ENCODE measurements around the gene SLC2A11.
"Not testable (repeated sequence)": the region's sequence is repeated elsewhere in the genome, so short reads cannot be mapped to it uniquely, and the experiment has no call there.

SLC2A11 gene

GRCh38 chr22:23913306-23913660 is 55.6 kb downstream of the SLC2A11 start:
- Mint-ChIP-seq H3K36me3 (no peaks in the 10 kb centered on the region), H3K4me3 (peak overlapping the region; percentile 96), H3K27ac (peak overlapping the region; percentile 97), H3K4me1 (peaks cover 12% of the 10 kb centered on the region), H3K9me3 (no peaks in the 10 kb centered on the region)
- DNase-seq (ENCODE audit: low spot score in 2 of 2) (no peak), ATAC-seq (peak; percentile 55)

GRCh38 chr22:23913661-23914353 is 56.1 kb downstream of the SLC2A11 start:
- Mint-ChIP-seq H3K4me3 (peak overlapping the region; percentile 96), H3K27ac (peak overlapping the region; percentile 97), H3K4me1 (peaks cover 12% of the 10 kb centered on the region), H3K9me3 (no peaks in the 10 kb centered on the region), H3K36me3 (no peaks in the 10 kb centered on the region)
- ATAC-seq (peak; percentile 99), DNase-seq (ENCODE audit: low spot score in 2 of 2) (peak; percentile 96 to 99)

GRCh38 chr22:23915290-23915689 is 57.6 kb downstream of the SLC2A11 start:
- DNase-seq (ENCODE audit: low spot score in 2 of 2) (no peak), ATAC-seq (no peak)
- H3K27ac Mint-ChIP-seq, result no peak overlapping the region
- H3K36me3 Mint-ChIP-seq, result no peaks in the 10 kb centered on the region
- no peaks in the 10 kb centered on the region for H3K9me3 Mint-ChIP-seq
- H3K4me3 Mint-ChIP-seq, result no peak overlapping the region
- H3K4me1 Mint-ChIP-seq, result peaks cover 12% of the 10 kb centered on the region

GRCh38 chr22:23920267-23920611 is 62.6 kb downstream of the SLC2A11 start:
- not testable (repeated sequence) for H3K27ac Mint-ChIP-seq; H3K9me3 Mint-ChIP-seq; H3K36me3 Mint-ChIP-seq; DNase-seq (ENCODE audit: low spot score in 2 of 2); ATAC-seq; H3K4me1 Mint-ChIP-seq; H3K4me3 Mint-ChIP-seq

GRCh38 chr22:23921586-23922201 is 64.0 kb downstream of the SLC2A11 start:
- H3K4me1 Mint-ChIP-seq; H3K4me3 Mint-ChIP-seq; H3K9me3 Mint-ChIP-seq; DNase-seq (ENCODE audit: low spot score in 2 of 2); ATAC-seq; H3K27ac Mint-ChIP-seq; H3K36me3 Mint-ChIP-seq: not testable (repeated sequence)

GRCh38 chr22:23922921-23923320 is 65.2 kb downstream of the SLC2A11 start:
- Mint-ChIP-seq H3K27ac (no peak overlapping the region), H3K9me3 (peaks cover 5% of the 10 kb centered on the region), H3K4me3 (no peak overlapping the region), H3K4me1 (no peaks in the 10 kb centered on the region), H3K36me3 (no peaks in the 10 kb centered on the region)
- no peak for ATAC-seq
- no peak for DNase-seq (ENCODE audit: low spot score in 2 of 2)

- Mint-ChIP-seq H3K4me1 (no peaks in the 10 kb centered on the region), H3K27ac (no peak overlapping the region), H3K36me3 (no peaks in the 10 kb centered on the region), H3K9me3 (peaks cover 5% of the 10 kb centered on the region), H3K4me3 (no peak overlapping the region)
- DNase-seq (ENCODE audit: low spot score in 2 of 2) (no peak), ATAC-seq (no peak)
Measured at GRCh38 chr22:23925020-23925606, 67.4 kb downstream of the SLC2A11 start.

GRCh38 chr22:23926561-23926960 is 68.9 kb downstream of the SLC2A11 start:
- DNase-seq (ENCODE audit: low spot score in 2 of 2) (no peak), ATAC-seq (no peak)
- H3K27ac Mint-ChIP-seq, result no peak overlapping the region
- no peaks in the 10 kb centered on the region for H3K4me1 Mint-ChIP-seq
- peaks cover 5% of the 10 kb centered on the region for H3K9me3 Mint-ChIP-seq
- no peaks in the 10 kb centered on the region for H3K36me3 Mint-ChIP-seq
- H3K4me3 Mint-ChIP-seq, result no peak overlapping the region

Data from stimulated activated effector memory CD8-positive, alpha-beta T cell treated with anti-CD3 and anti-CD28 coated beads, Interleukin-12 subunit alpha, Interleukin-12 subunit beta, amount 100 ng/mL, for 72 hours (primary cell).